H1 (cell line): Measurements from ENCODE around the gene ITPR1. TPM values are rescaled to one million over a fixed set of nuclear protein-coding genes. Genes with fewer than 3 reads are reported as not detected.

ENCODE experiments used
- CBX5 ChIP-seq: fragments of 300-800, 300-1000 bp; sonication (generic); IDR thresholded peaks from 2 replicates; pipeline ENCODE4 v1.7.1; 2016; ENCODE audit warnings: antibody characterized with exemption, low read length, low read depth
- CHD7 ChIP-seq: fragments of 300-600 bp; sonication (generic); IDR thresholded peaks from 2 replicates; pipeline ENCODE4 v1.7.1; 2012; ENCODE audit warnings: low read length, moderate library complexity, mild to moderate bottlenecking, inconsistent platforms; ENCODE audit not compliant: insufficient replicate concordance
- polyA plus RNA-seq, 7 experiments: library from polyadenylated mRNA; depleted of rRNA in 3 of 7; stranded (reverse) in 5 of 7; unstranded in 2 of 7; fragments of >200 nt in 5 of 7; fragments of 200-250 nt in 2 of 7; gene quantifications; 1 replicate in 5 of 7; 2 replicates in 1 of 7; 4 replicates in 1 of 7; pipeline versions ENCODE4 v1.2.1 to v1.2.3, GENCODE V29; 2011 to 2013; ENCODE audit warnings: missing spikeins in 2 of 7, mixed read lengths in 2 of 7
- total RNA-seq: library from RNA; stranded (reverse); fragmentation: NEBNext Ultra II Directional; extraction: Animal tissue kit (Norgen Biotek cat#: 25700); gene quantifications from 2 replicates; pipeline ENCODE4 v1.2.1, GENCODE V29; 2021
- TF ChIP-seq, protein P1 (sequence below): IDR thresholded peaks from 2 replicates; pipeline ENCODE4 v1.6.1; 2012; ENCODE audit warnings: inconsistent platforms

Gene ITPR1
- total and polyA plus RNA-seq, 2 of the 8 experiments (the other 6 are each of a cell fraction or from before 2014, with no cell fraction given) = 2.5 to 16.3 TPM

DNA sequence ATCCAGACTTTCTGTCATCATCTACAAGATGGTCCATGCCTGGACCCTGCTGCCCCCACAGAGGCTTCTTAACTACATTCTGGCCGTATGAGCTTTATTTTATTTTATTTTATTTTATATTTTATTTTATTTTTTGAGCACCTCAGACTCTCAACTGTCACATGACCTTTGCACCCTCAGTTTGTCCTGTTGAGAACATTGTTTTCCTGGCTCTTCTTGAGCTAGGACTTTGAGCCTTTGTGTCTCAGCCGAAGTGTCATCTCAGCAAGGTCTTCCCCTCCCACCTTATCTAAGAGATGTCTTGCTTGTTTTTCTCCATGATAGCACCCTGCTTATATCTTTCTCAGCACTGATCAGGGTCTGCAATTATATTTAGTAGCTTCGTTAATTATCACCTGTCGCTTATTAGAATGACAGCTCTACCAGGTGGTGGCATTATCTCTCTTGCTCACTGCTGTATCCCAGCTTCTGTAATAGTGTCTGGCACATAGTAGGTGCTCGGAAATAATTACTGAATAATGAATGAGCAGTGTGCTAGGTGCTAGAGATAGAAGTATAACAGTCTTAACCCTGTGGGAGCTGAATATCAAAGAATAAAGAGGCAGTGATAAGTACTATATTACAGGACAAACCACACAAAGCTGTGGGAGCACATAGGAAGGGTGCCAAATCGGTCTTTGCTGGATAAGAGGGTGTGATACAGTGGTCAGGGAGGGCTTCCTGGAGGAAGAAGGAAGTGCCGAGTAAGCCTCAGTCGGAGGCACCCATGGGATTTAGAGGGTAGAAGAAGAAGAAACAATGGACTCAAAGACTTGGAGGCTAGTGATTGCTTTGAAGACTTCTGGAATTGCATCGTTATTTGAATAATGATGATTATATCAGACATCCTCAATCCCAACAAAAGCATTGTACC, 136.2 kb downstream of the ITPR1 start (continued):
- no peak for TF ChIP-seq CHD7
- no peak for TF ChIP-seq CBX5
- TF ChIP-seq, protein P1, sequence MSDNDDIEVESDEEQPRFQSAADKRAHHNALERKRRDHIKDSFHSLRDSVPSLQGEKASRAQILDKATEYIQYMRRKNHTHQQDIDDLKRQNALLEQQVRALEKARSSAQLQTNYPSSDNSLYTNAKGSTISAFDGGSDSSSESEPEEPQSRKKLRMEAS = no peak
